GM10266 (cell line): ENCODE data around the gene PES1.
"Not testable (repeated sequence)": the region's sequence is repeated elsewhere in the genome, so short reads cannot be mapped to it uniquely, and the experiment has no call there.

Experiments
- DNase-seq: peaks from one replicate; pipeline ENCODE4 v3.0.0; 2012; ENCODE audit errors: extremely low spot score
- CTCF ChIP-seq: IDR thresholded peaks from 2 replicates; pipeline ENCODE4 v1.5.1; 2012; ENCODE audit warnings: mild to moderate bottlenecking, low read depth; ENCODE audit not compliant: control insufficient read depth, insufficient read depth; ENCODE audit errors: missing control alignments

Gene PES1

GRCh38 chr22:30565341-30565740 is 26.4 kb downstream of the PES1 start:
- no peak for TF ChIP-seq CTCF

GRCh38 chr22:30564761-30565119 is 27.0 kb downstream of the PES1 start:
- DNase-seq: no peak
- no peak for TF ChIP-seq CTCF

More at GRCh38 chr22:30565341-30565740, 26.4 kb downstream of the PES1 start:
- DNase-seq: no peak

GRCh38 chr22:30564045-30564760 is 27.5 kb downstream of the PES1 start:
- no peak for TF ChIP-seq CTCF
- DNase-seq: no peak

GRCh38 chr22:30562366-30562765 is 29.3 kb downstream of the PES1 start:
- TF ChIP-seq CTCF: no peak
- no peak for DNase-seq

- no peak for DNase-seq
- no peak for TF ChIP-seq CTCF
Measured at GRCh38 chr22:30561402-30562189, 30.1 kb downstream of the PES1 start.

- not testable (repeated sequence) for DNase-seq
Measured at GRCh38 chr22:30560643-30561202, 31.0 kb downstream of the PES1 start.

- DNase-seq: no peak
- TF ChIP-seq CTCF: no peak
Measured at GRCh38 chr22:30559889-30560288, 31.8 kb downstream of the PES1 start.
